CD4-positive, alpha-beta T cell treated with Interferon gamma for 1 hour (primary cell): ENCODE results near the gene PPM1L.
A peak's percentile ranks its signal among the peaks of the same experiment; 100 is the strongest.
"Not testable (repeated sequence)": the region's sequence is repeated elsewhere in the genome, so short reads cannot be mapped to it uniquely, and the experiment has no call there.

Experiments used
- DNase-seq: peaks from one replicate; pipeline ENCODE4 v3.0.0-alpha.2; 2020

The PPM1L gene

DNA sequence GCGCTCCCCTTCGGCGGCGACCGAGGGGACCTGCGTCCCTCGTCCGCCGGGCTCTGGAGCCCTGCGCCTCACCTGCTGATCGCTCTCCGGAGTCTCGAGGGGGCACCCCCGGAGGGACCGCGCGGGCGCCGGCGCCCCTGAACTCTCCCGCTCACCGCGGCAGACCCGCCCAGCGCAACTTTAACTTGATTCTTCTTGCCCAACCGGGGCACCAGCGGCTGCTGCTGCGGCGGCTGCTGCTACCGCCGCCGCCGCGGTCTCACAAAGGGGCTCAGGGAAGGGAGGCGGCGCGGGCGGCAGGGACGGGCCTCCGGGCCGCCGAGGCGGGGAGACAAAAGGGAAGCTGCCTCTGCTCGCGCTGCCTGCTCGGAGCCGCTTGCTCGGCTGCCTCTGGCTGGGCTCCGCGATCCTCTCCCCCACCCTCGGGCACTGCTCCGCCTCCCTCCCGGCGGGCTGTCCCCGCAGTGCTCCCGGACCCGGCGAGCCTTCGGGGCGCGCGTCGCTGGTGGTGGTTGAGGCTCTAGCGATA lies at the start of gene PPM1L:
PPM1L (plus strand) TSS at position 456 of the 529 bp plus-strand sequence.
- peak; percentile 65 for DNase-seq

DNA sequence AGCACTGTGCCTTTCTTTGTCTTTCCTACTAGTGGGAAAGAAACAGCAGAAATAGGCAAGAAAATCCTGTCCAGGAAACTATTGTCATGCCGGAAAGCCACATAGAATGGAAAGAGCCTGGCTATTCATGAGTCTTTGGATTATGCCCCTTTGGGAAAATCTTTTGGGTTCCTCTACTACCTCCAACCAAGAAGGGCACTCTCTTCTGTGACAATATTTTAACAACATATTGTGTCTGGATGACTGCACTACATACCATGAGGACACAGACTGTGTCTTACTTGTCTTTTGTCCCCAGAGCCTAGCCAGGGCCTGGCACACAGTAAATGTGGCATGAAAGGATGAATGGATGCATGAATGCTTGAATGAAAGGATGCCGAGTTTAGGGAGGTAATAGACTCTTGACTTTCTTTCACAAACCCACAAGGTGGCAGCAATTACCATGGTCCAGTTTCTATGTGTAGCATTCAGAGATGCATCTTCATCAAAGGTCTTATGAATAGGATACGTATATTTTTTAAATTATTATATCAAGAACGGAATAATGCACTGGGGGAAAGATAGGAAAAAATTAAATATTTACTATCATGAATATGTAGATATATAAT lies 48.7 kb upstream of the PPM1L start:
- DNase-seq: peak; percentile 11

DNA sequence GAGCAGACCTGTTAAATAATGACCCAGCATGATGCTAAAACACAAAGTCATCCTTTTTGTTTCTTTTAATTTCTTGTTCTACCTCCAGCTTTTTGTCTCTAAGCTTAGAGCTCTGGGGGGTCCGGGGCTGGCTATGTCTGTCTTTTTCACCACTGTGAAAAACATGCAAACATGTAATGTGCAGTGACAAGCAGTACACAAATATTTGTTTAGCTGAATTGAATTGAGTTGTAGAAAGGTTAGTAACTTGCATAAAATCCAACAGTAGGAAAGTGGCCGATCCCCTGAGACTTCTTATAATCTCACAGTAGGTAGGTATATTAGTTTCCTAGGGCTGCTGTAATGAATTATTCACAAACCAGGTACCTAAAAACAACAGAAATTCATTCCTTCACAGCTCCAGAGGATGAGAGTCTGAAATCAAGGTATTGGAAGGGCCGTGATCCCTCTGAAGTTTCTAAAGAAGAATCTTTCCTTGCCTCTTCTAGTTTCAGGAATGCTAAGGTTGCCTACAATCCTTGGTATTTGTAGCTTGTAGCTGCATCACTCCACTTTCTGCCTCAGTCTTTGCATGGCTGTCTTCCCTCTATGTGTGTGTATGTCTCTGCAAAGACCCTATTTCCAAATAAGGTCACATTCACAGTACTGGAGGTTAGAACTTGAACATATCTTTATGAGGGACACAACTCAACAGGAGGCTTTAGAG lies 46.4 kb upstream of the PPM1L start:
- no peak for DNase-seq

DNA sequence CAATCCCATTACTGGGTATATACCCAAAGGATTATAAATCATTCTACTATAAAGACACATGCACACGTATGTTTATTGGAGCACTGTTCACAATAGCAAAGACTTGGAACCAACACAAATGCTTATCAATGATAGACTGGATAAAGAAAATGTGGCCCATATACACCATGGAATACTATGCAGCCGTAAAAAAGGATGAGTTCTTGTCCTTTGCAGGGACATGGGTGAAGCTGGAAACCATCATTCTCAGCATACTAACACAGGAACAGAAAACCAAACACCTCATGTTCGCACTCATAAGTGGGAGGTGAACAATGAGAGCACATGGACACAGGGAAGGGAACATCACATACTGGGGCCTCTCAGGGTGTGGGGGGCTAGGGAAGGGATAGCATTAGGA lies 42.9 kb upstream of the PPM1L start:
- not testable (repeated sequence) for DNase-seq

DNA sequence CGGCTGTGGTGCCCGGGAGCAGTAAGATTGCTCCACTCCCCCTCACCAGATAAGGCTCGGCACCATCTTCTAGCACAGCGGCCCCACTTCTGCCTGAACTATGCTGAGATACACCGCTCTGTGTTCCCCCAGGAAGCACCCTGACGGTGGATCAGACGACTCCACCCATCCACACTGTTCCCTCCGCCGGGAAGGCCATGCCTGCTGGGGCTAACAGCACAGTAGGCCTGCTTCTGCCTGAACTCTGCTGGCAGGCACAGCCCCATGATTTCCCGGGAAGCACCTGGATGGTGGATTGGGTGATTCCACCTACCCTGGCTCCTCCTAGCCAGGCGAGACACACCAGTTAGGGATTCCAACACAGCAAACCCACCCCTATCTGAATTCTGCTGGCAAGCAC lies 36.3 kb upstream of the PPM1L start:
- DNase-seq: no peak

DNA sequence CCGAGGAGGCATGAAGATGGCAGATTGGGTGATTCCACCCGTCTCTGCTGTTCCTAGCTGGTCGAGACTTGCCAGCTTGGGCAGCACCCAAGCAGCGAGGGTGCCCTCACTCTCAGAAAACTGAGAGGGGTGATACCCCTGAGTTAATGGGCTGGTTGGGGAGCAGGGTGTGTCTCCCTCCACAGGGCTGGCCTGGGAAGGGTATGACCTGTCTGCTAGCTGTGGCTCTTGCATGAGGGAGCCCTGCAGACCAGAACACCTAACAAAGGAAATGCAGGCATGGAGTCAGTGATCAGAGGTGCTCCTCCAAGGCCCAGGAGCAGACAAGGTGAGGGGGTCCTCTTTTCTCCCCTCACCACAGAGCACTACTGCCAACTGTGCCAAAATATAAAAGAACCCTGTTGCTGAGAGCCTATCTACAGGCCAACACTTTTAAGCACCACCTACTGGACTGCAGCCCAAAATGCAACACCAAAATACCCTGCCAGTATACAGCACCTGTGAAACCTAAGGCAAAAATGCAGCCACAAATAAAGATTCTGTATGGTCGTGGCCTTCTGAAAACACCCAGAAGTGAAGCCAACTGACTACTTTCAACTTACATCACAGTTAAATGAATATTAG lies 35.8 kb upstream of the PPM1L start:
- DNase-seq: no peak

DNA sequence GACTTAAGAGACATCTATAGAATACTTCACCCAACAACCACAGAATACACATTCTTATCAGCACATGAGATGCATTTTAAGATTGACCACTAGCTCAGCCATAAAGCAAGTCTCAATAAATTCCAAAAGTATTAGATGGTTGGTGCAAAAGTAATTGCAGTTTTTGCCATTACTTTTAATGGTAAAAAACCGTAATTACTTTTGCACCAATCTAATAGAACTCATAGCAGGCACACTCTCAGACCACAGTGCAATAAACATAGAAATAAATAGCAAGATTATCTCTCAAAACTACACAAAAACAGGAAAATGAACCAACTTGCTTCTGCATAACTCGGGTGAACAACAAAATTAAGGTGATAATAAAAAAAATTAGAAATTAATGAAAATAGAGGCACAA lies 33.7 kb upstream of the PPM1L start:
- no peak for DNase-seq

DNA sequence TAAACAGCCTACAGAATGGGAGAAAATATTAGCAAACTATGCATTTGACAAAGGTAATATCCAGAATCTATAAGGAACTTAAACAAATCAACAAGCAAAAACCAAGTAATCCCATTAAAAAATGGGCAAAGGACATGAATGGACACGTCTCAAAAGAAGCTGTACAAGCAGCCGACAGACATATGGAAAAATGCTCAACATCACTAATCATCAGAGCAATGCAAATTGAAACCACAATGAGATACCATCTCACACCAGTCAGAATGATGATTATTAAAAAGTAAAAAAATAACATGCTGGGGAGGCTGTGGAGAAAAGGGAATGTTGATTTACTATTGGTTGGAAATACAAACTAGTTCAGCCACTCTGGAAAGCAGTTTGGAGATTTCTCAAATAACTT lies 30.7 kb upstream of the PPM1L start:
- DNase-seq: no peak

DNA sequence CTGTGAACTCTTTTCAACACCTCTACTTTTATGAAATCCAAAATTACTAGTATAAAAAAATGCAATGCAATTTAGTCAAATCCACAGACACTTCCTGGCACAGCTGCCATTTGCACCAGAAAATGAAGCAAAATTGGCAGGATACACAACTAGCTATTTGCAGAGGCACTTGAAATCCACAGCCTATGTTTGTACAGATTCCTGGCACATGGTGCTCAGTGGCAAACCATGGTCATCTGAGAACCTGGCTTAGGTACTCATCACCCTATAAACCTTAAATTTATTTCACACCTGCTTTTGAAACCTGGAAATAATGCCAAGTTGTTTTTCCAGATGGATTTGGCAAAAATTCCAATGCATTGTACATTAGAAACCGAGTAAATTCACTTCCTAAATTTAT lies 20.2 kb upstream of the PPM1L start:
- DNase-seq: no peak

DNA sequence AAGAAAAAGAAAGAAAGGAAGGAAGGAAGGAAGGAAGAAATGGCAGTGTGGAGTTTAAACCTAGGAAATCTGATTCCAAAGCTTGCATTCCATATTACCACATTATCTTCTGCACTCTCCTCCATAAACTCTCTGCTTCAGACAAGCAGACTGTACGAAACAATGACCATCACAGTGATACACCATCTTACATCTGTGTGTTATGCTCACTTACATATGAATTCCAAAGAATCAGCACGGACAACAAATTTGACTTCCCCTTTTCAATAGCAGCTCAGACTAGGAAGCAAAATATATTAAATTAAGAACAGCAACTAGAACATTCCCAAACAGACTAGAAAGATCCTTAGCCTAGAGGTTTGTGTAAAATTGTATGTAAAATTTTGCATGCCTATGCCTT lies 18.0 kb upstream of the PPM1L start:
- DNase-seq: no peak

DNA sequence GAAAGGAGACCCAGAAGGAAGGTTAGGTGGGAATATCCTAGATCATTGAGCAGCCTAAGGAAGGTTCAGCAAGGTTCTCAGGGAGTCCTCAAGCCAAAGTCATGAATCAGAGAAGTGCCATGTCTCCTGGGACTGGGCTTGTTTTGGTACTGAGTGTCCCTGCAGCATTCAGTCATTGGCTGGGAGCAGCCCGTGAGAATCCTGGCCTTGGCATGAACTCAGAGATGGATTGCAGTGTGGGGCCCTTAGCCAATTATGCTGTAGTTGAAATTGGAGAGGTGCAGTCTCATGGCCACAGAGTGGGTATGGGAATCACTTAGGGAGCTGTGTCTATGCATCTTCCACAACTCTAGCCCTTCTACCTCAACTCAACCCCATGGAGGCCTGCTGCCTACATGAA lies 17.0 kb upstream of the PPM1L start:
- DNase-seq: no peak

DNA sequence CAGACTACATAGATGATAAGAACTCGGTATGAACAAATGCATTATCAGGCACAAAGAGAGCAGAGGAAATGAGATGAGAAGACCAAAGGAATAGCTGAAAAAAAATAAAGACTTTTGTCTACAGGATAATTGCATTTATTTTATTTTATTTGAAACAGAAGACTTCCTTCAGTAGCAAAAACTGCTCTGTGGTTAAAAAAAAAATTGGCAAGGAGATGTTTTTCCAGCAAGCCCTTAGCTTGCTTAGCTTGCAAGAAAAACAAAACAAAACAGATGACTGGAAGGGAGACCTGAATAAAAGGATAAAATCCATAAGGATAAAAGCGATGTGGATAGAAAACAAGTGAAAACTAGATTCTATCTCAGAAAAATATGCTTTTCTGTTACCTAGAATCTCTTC lies 9.1 kb upstream of the PPM1L start:
- no peak for DNase-seq

DNA sequence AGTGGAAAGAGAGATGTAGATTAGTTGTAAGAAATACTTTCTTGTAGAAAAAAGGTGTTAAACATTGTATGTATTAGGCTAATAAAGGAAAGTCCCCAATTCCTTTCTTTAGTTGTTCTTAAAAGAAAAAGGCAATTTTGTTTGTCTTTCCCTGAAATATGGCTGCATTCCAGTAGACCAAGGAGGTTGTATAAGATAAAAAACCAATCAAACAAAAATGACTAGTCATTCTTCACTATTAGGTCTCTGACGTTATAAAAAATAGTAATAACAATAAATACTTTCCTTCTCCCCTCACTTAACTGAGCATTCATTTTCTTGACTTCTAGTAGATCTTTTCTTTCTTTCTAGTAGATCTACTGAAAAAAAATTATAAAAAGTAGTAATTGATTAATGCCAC lies 8.6 kb upstream of the PPM1L start:
- DNase-seq: no peak

DNA sequence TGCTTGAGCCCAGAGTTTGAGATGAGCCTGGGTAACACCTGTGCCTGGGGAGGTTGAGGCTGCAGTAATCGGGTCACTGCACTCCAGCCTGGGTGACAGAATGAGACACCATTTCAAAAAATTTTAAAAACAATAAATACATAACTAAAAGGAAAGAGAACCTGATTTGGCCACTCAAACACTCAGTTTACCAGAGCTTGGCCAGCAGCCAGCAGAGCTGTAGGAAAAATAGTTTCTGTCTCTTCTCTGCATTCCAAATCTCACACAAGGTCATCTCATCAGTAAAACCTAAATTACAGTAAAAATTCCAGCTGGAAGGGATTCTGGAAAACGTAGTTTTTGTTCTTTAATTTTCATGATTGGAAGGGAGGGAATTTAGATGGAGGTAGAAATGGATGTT lies 7.8 kb upstream of the PPM1L start:
- DNase-seq: no peak

DNA sequence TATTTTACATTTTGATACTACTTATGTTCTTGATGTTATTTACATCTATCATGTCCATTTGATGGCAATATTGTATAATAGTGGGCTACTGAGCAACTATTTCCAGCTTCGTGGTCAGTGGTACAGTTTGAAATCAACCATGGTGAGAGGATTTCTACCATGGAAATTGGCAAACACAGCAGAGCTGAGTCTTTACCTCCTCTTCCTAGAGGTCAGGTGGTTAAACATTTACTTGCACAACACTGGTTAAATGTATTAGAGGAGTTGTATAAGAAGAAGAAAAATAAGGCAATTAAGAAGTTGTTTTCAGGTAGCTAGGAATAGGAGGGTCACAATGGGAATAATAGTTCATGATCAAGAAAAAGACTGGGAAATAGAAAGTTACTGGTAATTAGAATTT lies 7.2 kb upstream of the PPM1L start:
- DNase-seq: no peak

DNA sequence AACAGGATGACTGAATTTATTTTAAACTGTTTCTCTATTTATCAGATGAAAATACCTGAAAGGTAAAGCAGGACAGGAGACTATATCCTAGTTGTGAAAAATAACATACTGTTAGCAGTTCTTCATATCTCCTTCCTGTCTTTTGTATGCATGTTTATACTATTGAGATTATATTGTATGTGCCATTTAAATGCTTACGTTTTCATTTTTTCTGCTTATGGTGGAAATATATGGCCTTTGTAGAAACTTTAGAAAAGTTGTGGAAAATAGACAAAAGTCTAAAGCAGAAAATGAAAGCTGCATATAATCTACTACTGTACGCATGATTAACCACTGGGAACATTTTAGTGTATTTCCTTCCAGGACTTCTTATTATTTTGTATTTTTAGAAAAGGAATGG lies 2.1 kb upstream of the PPM1L start:
- DNase-seq: no peak

DNA sequence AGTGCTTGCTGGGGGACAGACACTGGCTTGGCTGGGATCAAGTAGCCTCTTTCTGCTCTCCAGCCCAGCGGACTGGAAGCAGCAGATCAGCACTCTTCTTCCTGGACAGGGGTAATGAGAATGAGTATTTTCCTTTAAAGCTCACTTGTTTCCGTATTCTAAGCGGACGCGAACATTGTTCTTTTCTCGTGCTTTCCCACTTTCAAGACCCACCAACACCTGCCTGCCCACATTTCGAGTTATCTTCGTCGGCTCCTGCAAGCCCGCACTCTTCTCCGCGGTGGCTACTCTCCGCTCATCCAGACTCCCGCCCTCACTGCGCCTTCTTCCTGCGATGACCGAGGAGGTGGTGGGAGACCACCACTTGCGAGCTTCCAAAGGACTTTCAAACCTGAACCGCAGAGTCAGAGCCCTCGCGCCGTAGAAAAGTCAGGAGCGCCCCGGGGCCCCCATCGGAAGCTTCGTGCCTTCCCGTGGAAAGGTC lies 1.6 kb upstream of the PPM1L start:
- DNase-seq: no peak

DNA sequence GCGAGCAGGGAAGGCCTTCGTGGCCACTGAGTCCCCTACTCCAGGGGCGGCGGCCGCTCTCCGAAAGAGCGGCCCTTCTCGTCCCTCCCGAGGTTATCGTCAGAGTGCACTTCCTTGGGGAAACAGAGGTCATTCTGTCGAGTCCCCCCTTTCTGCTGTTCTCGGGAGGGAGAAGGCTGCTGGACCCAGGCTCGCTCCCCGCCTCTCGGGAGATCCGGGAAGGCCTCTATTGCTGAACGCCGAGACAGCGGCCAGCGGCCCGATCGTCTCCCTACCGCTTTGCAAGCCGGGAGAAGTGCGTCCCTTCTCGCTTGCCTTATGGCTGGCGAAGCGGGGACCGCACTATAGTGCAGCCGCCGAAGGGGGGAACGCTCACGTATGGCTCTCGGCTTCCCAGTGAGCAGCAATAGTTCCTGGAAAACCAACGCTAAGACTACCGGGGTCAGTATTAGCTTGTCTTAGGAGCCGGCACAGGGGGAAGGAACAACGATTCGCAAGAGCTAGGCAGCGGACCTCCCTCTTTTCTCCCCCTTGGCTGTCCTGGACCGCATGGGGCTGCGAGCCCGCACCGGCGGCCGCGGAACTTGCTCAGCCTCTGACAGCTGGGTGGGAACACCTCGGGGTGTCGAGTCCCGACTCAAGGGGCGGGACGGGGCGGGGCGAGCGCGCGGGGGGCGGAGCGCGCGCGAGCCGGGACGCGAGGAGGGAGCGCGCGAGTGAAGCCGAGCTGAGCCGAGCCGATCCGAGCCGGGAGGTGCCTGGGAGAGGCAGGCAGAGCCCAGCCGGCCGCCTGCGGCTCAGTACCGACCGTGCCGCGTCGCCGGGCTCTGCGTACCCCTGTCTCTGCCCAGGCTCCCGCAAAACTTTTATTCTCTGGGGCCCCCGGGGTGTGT lies 930 bp upstream of the PPM1L start:
- peak; percentile 93 for DNase-seq

DNA sequence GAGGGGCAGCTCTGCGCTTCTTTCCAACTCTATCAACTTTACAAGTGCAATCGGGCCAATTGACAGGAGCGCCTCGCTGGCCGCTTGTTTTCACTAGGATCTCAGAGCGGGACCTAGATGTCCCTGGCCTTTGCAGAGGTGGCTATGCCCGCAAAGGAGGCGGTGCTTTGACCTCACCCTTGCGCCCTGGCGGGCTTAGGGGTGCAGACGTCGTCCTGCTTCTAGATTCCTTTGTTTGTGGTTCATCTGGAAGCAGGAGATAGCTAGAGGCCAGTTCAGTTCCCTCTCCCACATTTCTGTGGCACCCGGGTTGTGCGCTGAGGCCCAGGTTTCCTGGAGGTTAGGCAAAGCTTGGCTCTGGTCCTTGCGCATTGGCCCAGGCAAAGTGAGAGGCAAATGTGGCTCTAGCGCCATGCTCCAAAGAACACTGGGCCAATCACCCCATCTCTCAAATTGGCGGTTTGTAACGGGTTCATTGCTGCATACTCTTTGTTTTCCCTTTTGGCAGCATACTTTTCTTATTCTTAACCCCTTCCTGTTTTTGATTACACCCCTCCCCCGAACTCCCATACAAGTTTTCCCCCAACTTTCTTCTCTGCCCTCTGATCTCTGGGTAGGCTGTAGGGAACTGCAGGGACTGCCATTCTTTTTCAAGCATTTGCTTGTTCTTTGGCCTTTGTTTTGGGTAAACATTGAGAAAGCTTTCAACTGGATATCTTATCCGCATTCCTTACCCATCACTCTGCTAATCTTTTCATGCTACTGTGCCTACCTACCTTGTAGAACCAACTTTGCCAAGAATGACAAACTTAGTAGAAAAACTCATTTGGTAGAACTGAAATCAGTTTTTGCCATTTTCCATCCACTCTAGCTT lies 1.4 kb downstream of the PPM1L start:
- DNase-seq: no peak

DNA sequence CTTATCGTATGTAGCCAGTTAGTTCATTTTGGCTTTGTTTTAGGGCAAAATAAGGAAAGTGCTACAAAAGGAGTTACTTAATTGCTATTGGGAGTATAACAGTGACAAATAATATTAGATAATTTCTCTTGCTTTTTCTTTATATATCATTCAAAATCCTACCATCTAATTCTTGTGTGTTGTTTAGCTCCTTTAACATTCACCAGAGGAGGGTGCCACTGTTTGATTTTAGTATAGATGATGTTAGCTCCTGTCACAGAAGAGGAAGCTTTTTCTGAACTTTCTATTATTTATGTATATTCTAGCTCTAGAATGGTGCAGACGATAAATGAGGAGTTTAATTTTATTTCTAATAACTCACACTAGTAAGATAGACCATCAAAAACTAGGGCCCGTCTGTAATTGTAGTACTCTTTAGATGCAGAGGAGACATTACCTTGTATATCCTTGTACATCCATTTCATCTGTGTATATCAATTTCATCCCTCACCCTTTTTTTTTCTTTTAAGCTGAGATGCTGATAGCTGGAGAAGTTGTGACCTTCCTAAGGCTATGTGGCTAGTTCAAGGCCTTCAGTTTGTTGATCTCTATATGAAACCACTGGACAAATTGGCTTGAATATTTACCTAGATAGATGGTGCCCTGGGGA lies 3.0 kb downstream of the PPM1L start:
- no peak for DNase-seq

DNA sequence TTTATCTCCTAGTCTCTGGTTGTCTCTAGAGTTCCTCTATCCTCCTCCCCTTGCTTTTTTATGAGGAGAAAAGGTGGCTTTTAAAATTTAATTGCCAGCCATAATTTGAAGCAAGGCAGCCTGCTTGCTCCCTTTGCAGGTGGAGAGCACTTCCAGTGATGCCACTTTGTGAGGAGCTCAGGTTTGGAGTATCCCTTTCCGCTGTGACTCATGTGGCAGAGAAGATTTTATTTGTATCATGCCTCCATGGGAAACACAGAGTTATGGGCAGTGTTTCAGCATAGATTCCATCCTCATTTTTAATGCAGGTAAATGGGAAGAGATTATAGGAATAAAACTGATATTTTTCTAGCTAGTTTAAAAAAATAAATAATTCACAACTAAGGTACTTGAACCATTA lies 7.0 kb downstream of the PPM1L start:
- no peak for DNase-seq

DNA sequence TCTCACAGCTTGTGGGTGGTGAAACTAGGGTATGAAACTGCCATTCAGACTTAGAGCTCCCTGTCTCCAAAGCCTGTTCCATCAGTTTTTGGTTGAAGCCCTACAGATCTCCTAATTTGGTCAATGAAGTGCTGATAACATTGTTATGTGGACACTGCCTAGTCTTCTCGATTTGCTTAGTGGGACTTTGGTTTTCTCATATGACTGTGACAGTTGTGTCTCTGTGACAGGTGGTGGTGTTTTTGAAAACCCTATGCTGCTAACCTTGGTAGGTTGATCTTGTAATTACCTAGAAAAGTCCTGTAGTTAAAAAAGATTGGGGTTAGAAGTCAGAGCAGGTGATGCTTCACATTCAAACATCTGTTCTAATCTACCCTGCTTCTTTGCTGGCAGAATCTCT lies 9.2 kb downstream of the PPM1L start:
- DNase-seq: no peak
